Mesothelial cell of epicardium (in vitro differentiated cells): ENCODE results near the gene GATA5. TPM values are rescaled to one million over a fixed set of nuclear protein-coding genes. Genes with fewer than 3 reads are reported as not detected.

Experiments
- DNase-seq, 2 experiments: peaks; one replicate each; pipeline ENCODE4 v3.0.0; 2021; ENCODE audit warnings: low spot score in 2 of 2; ENCODE audit not compliant: unreplicated experiment in 2 of 2
- H3K27ac Mint-ChIP-seq: 2 replicates; pipeline ENCODE4 v1.8.0; 2021; ENCODE audit warnings: mixed read lengths
- H3K27me3 Mint-ChIP-seq: 2 replicates; pipeline ENCODE4 v1.8.0; 2021; ENCODE audit warnings: low read depth, mixed read lengths
- H3K36me3 Mint-ChIP-seq: 2 replicates; pipeline ENCODE4 v1.8.0; 2021; ENCODE audit warnings: mixed read lengths
- H3K4me1 Mint-ChIP-seq: 2 replicates; pipeline ENCODE4 v1.8.0; 2021; ENCODE audit warnings: mixed read lengths
- H3K4me3 Mint-ChIP-seq: 2 replicates; pipeline ENCODE4 v1.8.0; 2021; ENCODE audit warnings: mild to moderate bottlenecking, moderate library complexity, mixed read lengths
- H3K9me3 Mint-ChIP-seq: 2 replicates; pipeline ENCODE4 v1.8.0; 2021; ENCODE audit warnings: mixed read lengths
- total RNA-seq: library from RNA; stranded (reverse); gene quantifications from 3 replicates; pipeline ENCODE4 v1.2.1, GENCODE V29; 2021
- TF ChIP-seq, protein P1 (sequence below): fragments of 200-600 bp; sonication (generic); IDR thresholded peaks from one replicate; pipeline ENCODE4 v1.5.0; 2021; ENCODE audit warnings: antibody characterized with exemption; ENCODE audit not compliant: unreplicated experiment

Gene GATA5
- total RNA-seq, 1 donor from 2014 or later: 27.5 TPM

DNA sequence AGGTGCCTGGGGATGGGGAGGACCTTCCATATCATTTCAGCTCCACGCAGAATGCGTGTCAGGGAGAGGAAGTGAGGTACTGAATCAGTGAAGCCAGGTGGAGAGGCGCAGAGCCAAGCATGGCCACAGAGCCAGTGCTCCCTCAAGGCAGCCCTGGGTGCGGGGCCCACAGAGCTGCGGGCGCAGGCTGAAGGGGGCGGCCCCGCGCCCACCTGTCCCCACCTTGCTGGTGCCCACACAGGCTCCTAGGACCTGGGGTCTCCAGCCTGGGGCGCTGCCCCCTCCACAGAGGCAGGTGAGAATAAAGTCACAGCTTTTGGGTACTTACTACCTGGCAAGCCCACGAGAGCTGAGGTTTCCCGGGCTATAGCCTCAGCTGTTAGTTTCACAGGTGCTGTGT is 40.0 kb upstream of the GATA5 start:
- no peak overlapping the region for H3K4me3 Mint-ChIP-seq
- no peak for DNase-seq
- H3K27me3 Mint-ChIP-seq: peaks cover 1% of the 10 kb centered on the region
- H3K36me3 Mint-ChIP-seq: no peaks in the 10 kb centered on the region
- peaks cover 3% of the 10 kb centered on the region for H3K4me1 Mint-ChIP-seq
- TF ChIP-seq, protein P1, sequence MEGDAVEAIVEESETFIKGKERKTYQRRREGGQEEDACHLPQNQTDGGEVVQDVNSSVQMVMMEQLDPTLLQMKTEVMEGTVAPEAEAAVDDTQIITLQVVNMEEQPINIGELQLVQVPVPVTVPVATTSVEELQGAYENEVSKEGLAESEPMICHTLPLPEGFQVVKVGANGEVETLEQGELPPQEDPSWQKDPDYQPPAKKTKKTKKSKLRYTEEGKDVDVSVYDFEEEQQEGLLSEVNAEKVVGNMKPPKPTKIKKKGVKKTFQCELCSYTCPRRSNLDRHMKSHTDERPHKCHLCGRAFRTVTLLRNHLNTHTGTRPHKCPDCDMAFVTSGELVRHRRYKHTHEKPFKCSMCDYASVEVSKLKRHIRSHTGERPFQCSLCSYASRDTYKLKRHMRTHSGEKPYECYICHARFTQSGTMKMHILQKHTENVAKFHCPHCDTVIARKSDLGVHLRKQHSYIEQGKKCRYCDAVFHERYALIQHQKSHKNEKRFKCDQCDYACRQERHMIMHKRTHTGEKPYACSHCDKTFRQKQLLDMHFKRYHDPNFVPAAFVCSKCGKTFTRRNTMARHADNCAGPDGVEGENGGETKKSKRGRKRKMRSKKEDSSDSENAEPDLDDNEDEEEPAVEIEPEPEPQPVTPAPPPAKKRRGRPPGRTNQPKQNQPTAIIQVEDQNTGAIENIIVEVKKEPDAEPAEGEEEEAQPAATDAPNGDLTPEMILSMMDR: no peak
- H3K9me3 Mint-ChIP-seq: no peaks in the 10 kb centered on the region
- H3K27ac Mint-ChIP-seq: no peak overlapping the region

DNA sequence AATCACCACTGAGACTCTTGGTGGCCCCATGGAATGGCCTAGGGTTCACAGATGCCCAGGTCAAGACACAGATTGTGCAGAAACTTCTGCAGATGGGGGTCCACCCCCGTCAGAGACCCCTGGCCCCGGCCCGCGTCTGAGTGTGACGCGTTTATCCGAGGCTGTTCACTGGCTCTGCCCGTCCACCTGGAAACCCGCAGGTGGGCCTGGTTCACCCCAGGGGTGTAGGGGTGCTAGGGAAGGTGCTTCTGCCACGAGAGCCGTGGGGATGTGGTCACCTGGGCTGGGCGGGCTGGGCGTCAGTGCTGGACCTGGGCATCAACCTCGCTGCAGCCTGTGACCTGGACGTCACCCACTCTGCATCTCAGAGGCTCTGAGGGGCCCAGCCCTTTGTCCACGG is 39.5 kb upstream of the GATA5 start:
- no peak for DNase-seq
- TF ChIP-seq, protein P1: no peak
- no peaks in the 10 kb centered on the region for H3K9me3 Mint-ChIP-seq
- no peaks in the 10 kb centered on the region for H3K36me3 Mint-ChIP-seq
- H3K27ac Mint-ChIP-seq: no peak overlapping the region
- peaks cover 3% of the 10 kb centered on the region for H3K4me1 Mint-ChIP-seq
- H3K27me3 Mint-ChIP-seq: peaks cover 1% of the 10 kb centered on the region
- H3K4me3 Mint-ChIP-seq: no peak overlapping the region

DNA sequence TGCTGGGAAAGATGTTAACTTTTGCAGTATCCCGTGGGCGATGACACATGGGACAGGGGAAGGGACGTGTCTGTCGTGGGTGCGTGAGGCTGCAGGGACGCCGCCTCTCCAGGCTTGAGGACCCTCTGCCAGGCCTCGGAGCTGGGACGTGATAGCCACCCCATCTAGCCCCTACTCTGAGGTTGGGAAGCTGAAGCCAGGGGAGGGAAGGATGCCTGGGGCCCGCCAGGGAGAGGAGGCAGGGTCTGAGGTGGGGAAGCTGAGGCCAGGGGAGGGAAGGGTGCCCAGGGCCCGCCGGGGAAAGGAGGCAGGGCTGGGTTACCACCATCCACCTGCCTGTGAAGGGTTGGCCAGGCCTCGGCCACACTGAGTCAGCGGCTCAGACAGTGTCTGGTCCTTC is 38.2 kb upstream of the GATA5 start:
- peaks cover 3% of the 10 kb centered on the region for H3K4me1 Mint-ChIP-seq
- H3K4me3 Mint-ChIP-seq: no peak overlapping the region
- no peak for DNase-seq
- no peaks in the 10 kb centered on the region for H3K36me3 Mint-ChIP-seq
- TF ChIP-seq, protein P1: no peak
- no peak overlapping the region for H3K27ac Mint-ChIP-seq
- no peaks in the 10 kb centered on the region for H3K9me3 Mint-ChIP-seq
- peaks cover 1% of the 10 kb centered on the region for H3K27me3 Mint-ChIP-seq

DNA sequence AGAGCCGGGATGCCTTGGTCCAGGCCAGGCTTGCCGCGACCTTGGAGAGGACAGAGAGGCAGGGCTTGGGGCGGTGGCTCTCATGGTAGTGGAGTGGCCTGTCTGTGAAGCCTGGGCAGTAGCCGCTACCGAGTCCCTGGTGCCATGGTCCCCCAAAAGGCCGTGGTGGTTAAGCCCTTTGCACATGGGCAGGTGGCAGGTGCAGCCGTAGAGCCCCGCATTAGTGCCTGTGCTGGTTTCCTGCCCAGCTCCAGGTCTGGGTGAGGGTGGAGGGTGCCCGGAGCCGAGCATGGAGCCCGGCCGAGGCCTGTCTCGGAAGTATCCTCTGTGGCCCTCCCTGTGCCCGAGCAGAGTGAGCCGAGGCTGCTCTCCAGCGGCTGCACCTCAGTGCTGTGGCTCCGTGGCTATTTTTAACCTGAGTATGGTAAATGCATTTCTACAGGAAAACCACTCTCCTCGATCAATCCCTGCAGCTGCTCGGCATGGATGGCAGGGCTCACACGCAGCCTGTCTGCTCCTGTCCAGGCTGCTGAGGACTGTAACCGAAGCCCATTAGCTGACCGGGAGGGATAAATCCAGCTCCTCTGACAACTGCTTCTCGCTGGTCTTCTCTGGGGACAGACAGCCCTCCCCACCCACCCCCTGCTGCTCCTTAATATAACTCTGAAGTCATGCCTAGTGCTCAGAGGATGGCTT is 36.3 kb upstream of the GATA5 start:
- Mint-ChIP-seq H3K4me1 (peaks cover 3% of the 10 kb centered on the region), H3K27ac (no peak overlapping the region), H3K27me3 (peaks cover 1% of the 10 kb centered on the region), H3K4me3 (no peak overlapping the region), H3K36me3 (no peaks in the 10 kb centered on the region), H3K9me3 (no peaks in the 10 kb centered on the region)
- no peak for DNase-seq
- TF ChIP-seq, protein P1: no peak

DNA sequence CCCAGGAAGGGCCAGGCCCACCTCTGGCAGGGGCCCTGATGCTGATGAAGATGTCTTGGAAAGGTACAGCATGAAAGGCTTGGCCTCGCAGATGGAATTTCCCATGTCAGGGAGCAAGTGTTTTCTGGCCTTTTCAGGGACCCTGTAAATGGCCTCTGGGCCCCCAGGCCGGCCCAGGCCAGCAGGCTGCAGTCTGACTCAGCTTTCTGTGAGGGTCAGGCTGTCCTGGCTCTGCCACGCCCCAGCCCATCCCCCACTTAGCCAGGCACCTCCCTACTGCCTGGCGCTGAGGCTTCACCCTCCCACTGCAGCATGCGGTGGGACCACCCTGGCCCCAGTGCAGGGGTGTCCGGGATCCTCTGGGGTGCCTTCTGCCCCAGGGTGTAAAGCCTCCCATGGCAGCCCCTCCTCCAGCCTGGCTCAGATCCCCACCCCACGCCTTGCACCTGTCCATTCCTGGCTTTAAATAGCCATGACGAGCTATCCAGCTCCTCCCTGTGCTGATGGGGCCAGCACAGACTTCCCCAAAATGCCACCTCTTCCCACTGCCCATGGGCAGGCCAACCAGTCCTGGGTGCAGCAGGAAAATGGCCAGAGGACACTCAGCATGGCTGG is 35.6 kb upstream of the GATA5 start:
- no peak overlapping the region for H3K27ac Mint-ChIP-seq
- no peaks in the 10 kb centered on the region for H3K9me3 Mint-ChIP-seq
- peaks cover 3% of the 10 kb centered on the region for H3K4me1 Mint-ChIP-seq
- no peak for DNase-seq
- no peaks in the 10 kb centered on the region for H3K36me3 Mint-ChIP-seq
- H3K4me3 Mint-ChIP-seq: no peak overlapping the region
- H3K27me3 Mint-ChIP-seq: peaks cover 1% of the 10 kb centered on the region
- TF ChIP-seq, protein P1: no peak
